H9 (cell line): Measurements from ENCODE around the gene PCYT1B. TPM values are rescaled to one million over a fixed set of nuclear protein-coding genes. Genes with fewer than 3 reads are reported as not detected.

ENCODE experiments used
- DNase-seq: peaks from one replicate; pipeline ENCODE4 v3.0.0-alpha.2; 2017
- H2AFZ ChIP-seq: one replicate; pipeline ENCODE4 v1.6.1; 2013; ENCODE audit warnings: mild to moderate bottlenecking, low read length, control low read depth, moderate library complexity
- H2AK5ac ChIP-seq: 2 replicates; pipeline ENCODE4 v1.6.1; 2013; ENCODE audit warnings: low read length, control low read depth, mixed read lengths; ENCODE audit not compliant: insufficient read length
- H2BK120ac ChIP-seq: one replicate; pipeline ENCODE4 v1.6.1; 2013; ENCODE audit warnings: low read depth, mild to moderate bottlenecking, low read length, control low read depth, inconsistent platforms; ENCODE audit not compliant: poor library complexity, severe bottlenecking
- H2BK12ac ChIP-seq: 2 replicates; pipeline ENCODE4 v1.6.1; 2013; ENCODE audit warnings: low read length, control low read depth, mixed read lengths, low read depth; ENCODE audit not compliant: insufficient read length
- H2BK15ac ChIP-seq: 2 replicates; pipeline ENCODE4 v1.6.1; 2013; ENCODE audit warnings: low read depth, low read length, control low read depth
- H2BK20ac ChIP-seq: one replicate; pipeline ENCODE4 v1.6.1; 2013; ENCODE audit warnings: low read depth, mild to moderate bottlenecking, low read length, control low read depth, inconsistent platforms; ENCODE audit not compliant: poor library complexity, severe bottlenecking
- H2BK5ac ChIP-seq: 2 replicates; pipeline ENCODE4 v1.6.1; 2013; ENCODE audit warnings: low read length, control low read depth, mixed read lengths; ENCODE audit not compliant: insufficient read length
- H3K14ac ChIP-seq: 2 replicates; pipeline ENCODE4 v1.6.1; 2013; ENCODE audit warnings: low read length, control low read depth; ENCODE audit not compliant: insufficient read depth
- H3K18ac ChIP-seq: 2 replicates; pipeline ENCODE4 v1.6.1; 2013; ENCODE audit warnings: low read depth, mild to moderate bottlenecking, mixed read lengths, low read length, control low read depth; ENCODE audit not compliant: insufficient read length
- H3K23ac ChIP-seq: 2 replicates; pipeline ENCODE4 v1.6.1; 2013; ENCODE audit warnings: low read length, control low read depth, mixed read lengths, low read depth; ENCODE audit not compliant: insufficient read length
- H3K23me2 ChIP-seq: 2 replicates; pipeline ENCODE4 v1.6.1; 2013; ENCODE audit warnings: low read depth, mild to moderate bottlenecking, mixed read lengths, low read length, control low read depth; ENCODE audit not compliant: insufficient read length, poor library complexity, severe bottlenecking
- H3K27ac ChIP-seq: 2 replicates; pipeline ENCODE4 v1.5.1; 2013; ENCODE audit warnings: low read length, control low read depth, mixed read lengths, low read depth; ENCODE audit not compliant: insufficient read length
- H3K27me3 ChIP-seq: 2 replicates; pipeline ENCODE4 v1.6.1; 2013; ENCODE audit warnings: low read length, control low read depth, inconsistent platforms; ENCODE audit not compliant: insufficient read depth
- H3K4ac ChIP-seq: 2 replicates; pipeline ENCODE4 v1.6.1; 2013; ENCODE audit warnings: low read depth, mild to moderate bottlenecking, control low read depth, inconsistent platforms, low read length, moderate library complexity
- H3K4me1 ChIP-seq: 2 replicates; pipeline ENCODE4 v1.6.1; 2013; ENCODE audit warnings: low read length, control low read depth, inconsistent platforms; ENCODE audit not compliant: insufficient read depth
- H3K4me2 ChIP-seq: 2 replicates; pipeline ENCODE4 v1.6.1; 2013; ENCODE audit warnings: low read length, control low read depth, mixed read lengths; ENCODE audit not compliant: insufficient read length, insufficient read depth
- H3K56ac ChIP-seq: 2 replicates; pipeline ENCODE4 v1.6.1; 2013; ENCODE audit warnings: low read depth, mild to moderate bottlenecking, mixed read lengths, low read length, control low read depth; ENCODE audit not compliant: insufficient read length
- H3K79me1 ChIP-seq: 2 replicates; pipeline ENCODE4 v1.6.1; 2013; ENCODE audit warnings: low read depth, mild to moderate bottlenecking, moderate library complexity, low read length, control low read depth, inconsistent platforms; ENCODE audit not compliant: insufficient read depth, poor library complexity, severe bottlenecking
- H3K79me2 ChIP-seq: 2 replicates; pipeline ENCODE4 v1.6.1; 2013; ENCODE audit warnings: low read length, control low read depth, inconsistent platforms; ENCODE audit not compliant: insufficient read depth
- H3K9ac ChIP-seq: 2 replicates; pipeline ENCODE4 v1.6.1; 2013; ENCODE audit warnings: low read length, control low read depth, mixed read lengths; ENCODE audit not compliant: insufficient read length; ENCODE audit errors: extremely low read depth
- H3K9me3 ChIP-seq: one replicate; pipeline ENCODE4 v1.6.1; 2013; ENCODE audit warnings: low read depth, low read length, inconsistent platforms; ENCODE audit not compliant: control insufficient read depth
- H3T11ph ChIP-seq: one replicate; pipeline ENCODE4 v1.6.1; 2013; ENCODE audit warnings: mild to moderate bottlenecking, low read length, control low read depth, inconsistent platforms
- H4K20me1 ChIP-seq: one replicate; pipeline ENCODE4 v1.6.1; 2013; ENCODE audit not compliant: control insufficient read depth, insufficient read length, insufficient read depth
- H4K5ac ChIP-seq: 2 replicates; pipeline ENCODE4 v1.6.1; 2013; ENCODE audit warnings: low read depth, mild to moderate bottlenecking, mixed read lengths, low read length, control low read depth; ENCODE audit not compliant: insufficient read length
- H4K8ac ChIP-seq: replicated peaks from 2 replicates; pipeline ENCODE4 v1.6.1; 2013; ENCODE audit warnings: low read length, control low read depth, mixed read lengths, low read depth; ENCODE audit not compliant: insufficient read length
- H4K91ac ChIP-seq: 2 replicates; pipeline ENCODE4 v1.6.1; 2013; ENCODE audit warnings: low read depth, mild to moderate bottlenecking, moderate library complexity, mixed read lengths, low read length, control low read depth; ENCODE audit not compliant: insufficient read length
- H3K27ac Mint-ChIP-seq, 3 experiments: 2 replicates in 2 of 3; 3 replicates in 1 of 3; pipeline ENCODE4 v1.8.0; 2020 to 2021; ENCODE audit warnings: mixed read lengths in 3 of 3, mild to moderate bottlenecking in 1 of 3, moderate library complexity in 1 of 3
- H3K27me3 Mint-ChIP-seq: 2 replicates; pipeline ENCODE4 v1.8.0; 2021; ENCODE audit warnings: low read depth, mild to moderate bottlenecking, moderate library complexity, mixed read lengths
- H3K36me3 Mint-ChIP-seq, 3 experiments: 2 replicates in 2 of 3; 3 replicates in 1 of 3; pipeline ENCODE4 v1.8.0; 2020 to 2021; ENCODE audit warnings: low read depth in 3 of 3, mixed read lengths in 3 of 3; ENCODE audit not compliant: insufficient read depth in 1 of 3
- H3K4me1 Mint-ChIP-seq, 2 experiments: 2 replicates each; pipeline ENCODE4 v1.8.0; 2020; ENCODE audit warnings: mixed read lengths in 2 of 2
- H3K4me3 Mint-ChIP-seq, 2 experiments: 2 replicates in 1 of 2; 3 replicates in 1 of 2; pipeline ENCODE4 v1.8.0; 2020 to 2021; ENCODE audit warnings: mild to moderate bottlenecking in 2 of 2, mixed read lengths in 2 of 2, moderate library complexity in 1 of 2
- H3K9me3 Mint-ChIP-seq, 2 experiments: 2 replicates in 1 of 2; 3 replicates in 1 of 2; pipeline ENCODE4 v1.8.0; 2020; ENCODE audit warnings: mild to moderate bottlenecking in 2 of 2, mixed read lengths in 2 of 2, moderate library complexity in 1 of 2
- WGBS: extraction: QIAGEN DNeasy Blood & Tissue Kit; methylation state at CpG from one replicate; pipeline ENCODE4 v1.1.7; 2013; ENCODE audit warnings: missing lambda C conversion rate, low lambda C conversion rate, mixed read lengths; ENCODE audit not compliant: insufficient read length; ENCODE audit errors: extremely low coverage; 5-methylcytosine and 5-hydroxymethylcytosine counted together
- total RNA-seq: library from RNA; stranded (reverse); gene quantifications from 2 replicates; pipeline ENCODE4 v1.2.1, GENCODE V29; 2021
- TF ChIP-seq, protein P1 (sequence below): fragments of 200-600 bp; sonication (generic); conservative IDR thresholded peaks from 3 replicates; pipeline ENCODE4 v1.8.0; 2021; ENCODE audit warnings: antibody characterized with exemption, mild to moderate bottlenecking

Gene PCYT1B
- total RNA-seq, 1 experiment from 2014 or later, result 29.1 TPM

DNA sequence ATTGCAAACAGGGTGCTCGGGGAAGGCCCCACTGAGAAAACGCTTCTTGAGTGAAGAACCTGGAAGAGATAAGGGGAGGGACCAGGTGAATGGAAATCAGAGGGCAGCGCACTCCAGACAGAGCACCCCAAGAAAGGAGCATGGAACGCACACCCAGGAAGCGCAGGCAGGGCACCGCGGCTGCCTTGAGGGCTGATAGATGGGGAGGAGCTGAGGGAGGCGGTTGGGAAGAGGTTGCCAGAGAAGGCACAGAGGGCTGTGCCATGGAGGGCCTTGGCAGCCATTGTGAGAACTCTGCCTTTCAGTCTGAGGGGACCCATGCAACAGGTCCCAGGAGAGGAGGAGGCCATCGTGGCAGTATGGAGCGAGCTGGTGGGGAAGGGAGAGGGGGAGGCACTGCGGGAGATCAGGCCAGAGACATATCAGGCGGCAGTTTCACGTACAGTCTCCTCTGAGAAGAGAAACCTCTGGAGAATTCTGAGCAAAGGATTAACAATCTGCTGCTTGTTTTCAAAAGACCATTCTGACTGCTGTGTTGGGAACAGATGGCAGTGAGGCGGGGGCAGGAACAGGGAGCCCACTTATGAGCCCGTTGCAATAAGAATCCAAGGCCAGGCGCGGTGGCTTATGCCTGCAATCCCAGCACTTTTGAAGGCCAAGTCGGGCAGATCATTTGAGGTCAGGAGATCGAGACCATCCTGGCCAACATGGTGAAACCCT, 83.7 kb downstream of the PCYT1B start:
- TF ChIP-seq, protein P1, sequence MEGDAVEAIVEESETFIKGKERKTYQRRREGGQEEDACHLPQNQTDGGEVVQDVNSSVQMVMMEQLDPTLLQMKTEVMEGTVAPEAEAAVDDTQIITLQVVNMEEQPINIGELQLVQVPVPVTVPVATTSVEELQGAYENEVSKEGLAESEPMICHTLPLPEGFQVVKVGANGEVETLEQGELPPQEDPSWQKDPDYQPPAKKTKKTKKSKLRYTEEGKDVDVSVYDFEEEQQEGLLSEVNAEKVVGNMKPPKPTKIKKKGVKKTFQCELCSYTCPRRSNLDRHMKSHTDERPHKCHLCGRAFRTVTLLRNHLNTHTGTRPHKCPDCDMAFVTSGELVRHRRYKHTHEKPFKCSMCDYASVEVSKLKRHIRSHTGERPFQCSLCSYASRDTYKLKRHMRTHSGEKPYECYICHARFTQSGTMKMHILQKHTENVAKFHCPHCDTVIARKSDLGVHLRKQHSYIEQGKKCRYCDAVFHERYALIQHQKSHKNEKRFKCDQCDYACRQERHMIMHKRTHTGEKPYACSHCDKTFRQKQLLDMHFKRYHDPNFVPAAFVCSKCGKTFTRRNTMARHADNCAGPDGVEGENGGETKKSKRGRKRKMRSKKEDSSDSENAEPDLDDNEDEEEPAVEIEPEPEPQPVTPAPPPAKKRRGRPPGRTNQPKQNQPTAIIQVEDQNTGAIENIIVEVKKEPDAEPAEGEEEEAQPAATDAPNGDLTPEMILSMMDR, result no peak
- Histone ChIP-seq H3K23me2 (no peaks in the 10 kb centered on the region), H3K56ac (no peak overlapping the region), H2AFZ (no peak overlapping the region), H2BK120ac (no peak overlapping the region), H2BK15ac (no peak overlapping the region), H4K5ac (no peak overlapping the region), H3K27me3 (no peaks in the 10 kb centered on the region), H3T11ph (no peak overlapping the region), H3K79me1 (no peaks in the 10 kb centered on the region), H3K4me2 (no peak overlapping the region), H2BK5ac (no peak overlapping the region), H4K20me1 (no peaks in the 10 kb centered on the region), H2BK12ac (no peak overlapping the region), H3K4ac (no peak overlapping the region), H3K23ac (no peak overlapping the region), H3K18ac (no peak overlapping the region), H4K91ac (no peak overlapping the region), H3K79me2 (no peaks in the 10 kb centered on the region), H2BK20ac (no peak overlapping the region), H3K9me3 (no peaks in the 10 kb centered on the region), H2AK5ac (no peak overlapping the region), H4K8ac (no peak overlapping the region), H3K27ac (no peak overlapping the region), H3K9ac (no peak overlapping the region), H3K14ac (no peak overlapping the region), H3K4me1 (no peaks in the 10 kb centered on the region)
- Mint-ChIP-seq H3K36me3 (peaks cover 0 to 14% (median 7%) of the 10 kb centered on the region in 3 experiments; a peak in 5 of 7 replicates), H3K27me3 (no peaks in the 10 kb centered on the region), H3K4me1 (peaks cover 2 to 16% of the 10 kb centered on the region in 2 experiments; a peak in 3 of 4 replicates), H3K9me3 (no peaks in the 10 kb centered on the region), H3K27ac (peak overlapping the region in 2 of 3 experiments; percentile 23 to 63; a peak in 5 of 7 replicates), H3K4me3 (no peak overlapping the region)
- no peak for DNase-seq
- WGBS, result no CpG with 5 or more reads among the region's 19 CpGs
